ENCODE results near the gene TCF7L2.

The TCF7L2 gene

DNA sequence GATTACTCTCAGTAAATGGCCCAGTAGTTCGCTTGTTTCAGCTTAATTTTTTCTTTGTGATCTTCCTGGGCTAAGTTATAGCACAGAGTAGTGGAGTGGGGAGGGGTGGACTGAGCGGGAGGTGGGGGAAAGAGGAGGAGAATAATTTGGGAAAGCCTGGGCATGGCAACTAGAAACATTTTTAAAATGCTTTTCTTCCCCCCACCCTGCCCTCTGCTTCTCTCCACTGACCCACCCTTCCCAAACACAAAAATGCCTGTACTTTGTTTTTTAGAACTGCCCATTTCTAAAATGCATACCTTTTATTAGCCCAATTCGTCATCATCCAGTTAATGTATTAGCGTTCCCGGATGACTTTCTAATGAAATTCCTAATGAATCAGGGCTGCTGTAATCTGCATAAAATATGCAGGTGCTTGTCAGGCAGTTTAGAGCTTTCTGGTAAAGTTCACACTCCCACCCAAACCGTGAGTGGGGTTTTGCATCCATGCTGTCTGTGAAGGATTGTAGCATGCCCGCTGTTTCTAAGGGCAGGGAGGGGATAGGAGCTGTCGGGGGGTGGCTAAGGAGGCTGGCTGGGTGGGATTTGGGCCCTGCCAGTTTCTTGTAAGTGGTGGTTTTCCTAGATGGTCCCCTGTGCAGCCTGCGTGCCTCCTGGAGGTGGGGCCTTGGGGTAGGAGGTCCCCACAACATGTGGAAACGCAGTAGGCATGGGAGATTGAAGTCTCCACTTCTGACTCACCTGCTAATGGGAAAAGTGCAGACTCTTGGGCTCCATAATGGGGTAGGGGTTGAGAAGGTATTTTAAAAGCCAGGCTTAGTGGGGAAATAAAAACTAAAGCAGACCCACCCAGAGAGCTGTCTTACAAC, 190.3 kb downstream of the TCF7L2 start:
- TF ChIP-seq ARNTL (CRISPR knock-in tag; IDR thresholded peaks at IDR 0.05; ENCODE audit: borderline replicate concordance, low read depth) (no peak), ZFP3 (CRISPR knock-in tag; IDR thresholded peaks at IDR 0.05) (no peak), ZNF70 (CRISPR knock-in tag; IDR thresholded peaks at IDR 0.05) (no peak), RARB (CRISPR knock-in tag; IDR thresholded peaks at IDR 0.05) (no peak), ZNF565 (CRISPR knock-in tag; conservative IDR thresholded peaks at IDR 0.05; ENCODE audit: low read depth) (no peak), CSDC2 (CRISPR knock-in tag; IDR thresholded peaks at IDR 0.05) (no peak), ESRRG (CRISPR knock-in tag; IDR thresholded peaks at IDR 0.05) (no peak), TCF4 (CRISPR knock-in tag; IDR thresholded peaks at IDR 0.05; ENCODE audit: borderline replicate concordance) (no peak), OSR1 (CRISPR knock-in tag; IDR thresholded peaks at IDR 0.05) (no peak), TOX (CRISPR knock-in tag; IDR thresholded peaks at IDR 0.05; ENCODE audit: borderline replicate concordance) (no peak), SNAI2 (CRISPR knock-in tag; IDR thresholded peaks at IDR 0.05) (no peak)
- TF ChIP-seq, protein P1, sequence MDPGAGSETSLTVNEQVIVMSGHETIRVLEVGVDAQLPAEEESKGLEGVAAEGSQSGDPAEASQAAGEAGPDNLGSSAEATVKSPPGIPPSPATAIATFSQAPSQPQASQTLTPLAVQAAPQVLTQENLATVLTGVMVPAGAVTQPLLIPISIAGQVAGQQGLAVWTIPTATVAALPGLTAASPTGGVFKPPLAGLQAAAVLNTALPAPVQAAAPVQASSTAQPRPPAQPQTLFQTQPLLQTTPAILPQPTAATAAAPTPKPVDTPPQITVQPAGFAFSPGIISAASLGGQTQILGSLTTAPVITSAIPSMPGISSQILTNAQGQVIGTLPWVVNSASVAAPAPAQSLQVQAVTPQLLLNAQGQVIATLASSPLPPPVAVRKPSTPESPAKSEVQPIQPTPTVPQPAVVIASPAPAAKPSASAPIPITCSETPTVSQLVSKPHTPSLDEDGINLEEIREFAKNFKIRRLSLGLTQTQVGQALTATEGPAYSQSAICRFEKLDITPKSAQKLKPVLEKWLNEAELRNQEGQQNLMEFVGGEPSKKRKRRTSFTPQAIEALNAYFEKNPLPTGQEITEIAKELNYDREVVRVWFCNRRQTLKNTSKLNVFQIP (CRISPR knock-in tag; IDR thresholded peaks at IDR 0.05; ENCODE audit: borderline replicate concordance, low read depth): no peak
- TF ChIP-seq, protein P2, sequence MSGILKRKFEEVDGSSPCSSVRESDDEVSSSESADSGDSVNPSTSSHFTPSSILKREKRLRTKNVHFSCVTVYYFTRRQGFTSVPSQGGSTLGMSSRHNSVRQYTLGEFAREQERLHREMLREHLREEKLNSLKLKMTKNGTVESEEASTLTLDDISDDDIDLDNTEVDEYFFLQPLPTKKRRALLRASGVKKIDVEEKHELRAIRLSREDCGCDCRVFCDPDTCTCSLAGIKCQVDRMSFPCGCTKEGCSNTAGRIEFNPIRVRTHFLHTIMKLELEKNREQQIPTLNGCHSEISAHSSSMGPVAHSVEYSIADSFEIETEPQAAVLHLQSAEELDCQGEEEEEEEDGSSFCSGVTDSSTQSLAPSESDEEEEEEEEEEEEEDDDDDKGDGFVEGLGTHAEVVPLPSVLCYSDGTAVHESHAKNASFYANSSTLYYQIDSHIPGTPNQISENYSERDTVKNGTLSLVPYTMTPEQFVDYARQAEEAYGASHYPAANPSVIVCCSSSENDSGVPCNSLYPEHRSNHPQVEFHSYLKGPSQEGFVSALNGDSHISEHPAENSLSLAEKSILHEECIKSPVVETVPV (CRISPR knock-in tag; IDR thresholded peaks at IDR 0.05): no peak
- TF ChIP-seq, protein P3, sequence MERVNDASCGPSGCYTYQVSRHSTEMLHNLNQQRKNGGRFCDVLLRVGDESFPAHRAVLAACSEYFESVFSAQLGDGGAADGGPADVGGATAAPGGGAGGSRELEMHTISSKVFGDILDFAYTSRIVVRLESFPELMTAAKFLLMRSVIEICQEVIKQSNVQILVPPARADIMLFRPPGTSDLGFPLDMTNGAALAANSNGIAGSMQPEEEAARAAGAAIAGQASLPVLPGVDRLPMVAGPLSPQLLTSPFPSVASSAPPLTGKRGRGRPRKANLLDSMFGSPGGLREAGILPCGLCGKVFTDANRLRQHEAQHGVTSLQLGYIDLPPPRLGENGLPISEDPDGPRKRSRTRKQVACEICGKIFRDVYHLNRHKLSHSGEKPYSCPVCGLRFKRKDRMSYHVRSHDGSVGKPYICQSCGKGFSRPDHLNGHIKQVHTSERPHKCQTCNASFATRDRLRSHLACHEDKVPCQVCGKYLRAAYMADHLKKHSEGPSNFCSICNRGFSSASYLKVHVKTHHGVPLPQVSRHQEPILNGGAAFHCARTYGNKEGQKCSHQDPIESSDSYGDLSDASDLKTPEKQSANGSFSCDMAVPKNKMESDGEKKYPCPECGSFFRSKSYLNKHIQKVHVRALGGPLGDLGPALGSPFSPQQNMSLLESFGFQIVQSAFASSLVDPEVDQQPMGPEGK (CRISPR knock-in tag; IDR thresholded peaks at IDR 0.05; ENCODE audit: borderline replicate concordance): no peak
- TF ChIP-seq, protein P4, sequence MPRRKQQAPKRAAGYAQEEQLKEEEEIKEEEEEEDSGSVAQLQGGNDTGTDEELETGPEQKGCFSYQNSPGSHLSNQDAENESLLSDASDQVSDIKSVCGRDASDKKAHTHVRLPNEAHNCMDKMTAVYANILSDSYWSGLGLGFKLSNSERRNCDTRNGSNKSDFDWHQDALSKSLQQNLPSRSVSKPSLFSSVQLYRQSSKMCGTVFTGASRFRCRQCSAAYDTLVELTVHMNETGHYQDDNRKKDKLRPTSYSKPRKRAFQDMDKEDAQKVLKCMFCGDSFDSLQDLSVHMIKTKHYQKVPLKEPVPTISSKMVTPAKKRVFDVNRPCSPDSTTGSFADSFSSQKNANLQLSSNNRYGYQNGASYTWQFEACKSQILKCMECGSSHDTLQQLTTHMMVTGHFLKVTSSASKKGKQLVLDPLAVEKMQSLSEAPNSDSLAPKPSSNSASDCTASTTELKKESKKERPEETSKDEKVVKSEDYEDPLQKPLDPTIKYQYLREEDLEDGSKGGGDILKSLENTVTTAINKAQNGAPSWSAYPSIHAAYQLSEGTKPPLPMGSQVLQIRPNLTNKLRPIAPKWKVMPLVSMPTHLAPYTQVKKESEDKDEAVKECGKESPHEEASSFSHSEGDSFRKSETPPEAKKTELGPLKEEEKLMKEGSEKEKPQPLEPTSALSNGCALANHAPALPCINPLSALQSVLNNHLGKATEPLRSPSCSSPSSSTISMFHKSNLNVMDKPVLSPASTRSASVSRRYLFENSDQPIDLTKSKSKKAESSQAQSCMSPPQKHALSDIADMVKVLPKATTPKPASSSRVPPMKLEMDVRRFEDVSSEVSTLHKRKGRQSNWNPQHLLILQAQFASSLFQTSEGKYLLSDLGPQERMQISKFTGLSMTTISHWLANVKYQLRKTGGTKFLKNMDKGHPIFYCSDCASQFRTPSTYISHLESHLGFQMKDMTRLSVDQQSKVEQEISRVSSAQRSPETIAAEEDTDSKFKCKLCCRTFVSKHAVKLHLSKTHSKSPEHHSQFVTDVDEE (CRISPR knock-in tag; IDR thresholded peaks at IDR 0.05): no peak
- no peak for ATAC-seq

DNA sequence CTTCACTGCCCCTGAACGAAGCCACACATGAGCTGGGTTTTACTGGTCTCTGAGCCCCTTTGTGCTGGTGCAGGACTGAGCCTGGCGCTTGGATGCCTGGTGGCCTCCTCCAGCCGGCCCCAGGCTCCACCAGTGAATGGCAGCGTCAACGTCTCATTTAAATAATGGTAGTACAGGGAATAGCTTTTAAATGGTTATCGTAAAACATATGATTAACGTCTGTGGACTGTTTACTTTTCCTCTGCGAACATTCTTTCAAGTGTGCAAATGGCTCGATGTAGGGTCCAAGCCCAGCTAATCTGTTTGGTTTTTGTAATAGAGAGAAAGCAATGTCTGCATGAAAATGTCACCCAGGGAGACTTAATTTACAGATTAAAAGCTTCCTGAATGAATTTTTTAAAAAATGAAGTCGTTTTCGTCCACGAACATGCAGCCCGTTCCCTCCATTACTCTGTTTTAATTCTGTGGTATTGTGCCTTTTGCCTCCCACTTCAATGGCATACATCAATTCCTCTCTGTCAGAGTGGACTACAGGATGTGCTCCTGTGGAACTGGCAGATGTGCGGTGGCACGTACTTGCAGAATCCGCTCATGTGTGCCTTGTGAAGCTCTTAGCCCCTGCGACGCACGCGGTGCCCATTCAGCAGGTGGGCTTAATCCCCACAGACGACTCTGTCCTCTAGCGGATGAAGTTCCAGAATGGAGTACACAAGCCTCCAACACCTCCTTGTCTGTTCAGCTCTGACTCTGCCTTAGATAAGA, 192.7 kb downstream of the TCF7L2 start:
- no peak for ATAC-seq

DNA sequence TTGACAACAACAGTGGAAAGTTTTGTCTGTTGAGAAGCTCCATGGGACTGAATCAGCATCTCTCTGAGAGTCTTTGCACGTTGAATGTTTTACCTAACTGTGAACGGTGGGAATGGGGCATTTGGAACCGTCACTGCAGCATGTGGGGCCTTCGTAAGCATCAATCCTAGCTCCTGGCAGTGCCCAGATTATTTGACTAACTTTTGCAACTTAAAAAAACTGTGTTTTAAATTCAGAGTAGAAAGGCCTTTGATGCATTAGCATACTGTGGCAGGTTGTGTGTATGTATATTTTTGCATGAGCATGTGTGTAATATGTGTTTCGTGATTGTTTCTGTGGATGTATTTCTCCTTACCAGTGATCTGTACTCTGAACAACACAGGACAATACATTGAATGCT, 194.5 kb downstream of the TCF7L2 start:
- TF ChIP-seq SNAI2 (CRISPR knock-in tag; IDR thresholded peaks at IDR 0.05): no peak
- TF ChIP-seq, protein P4 (CRISPR knock-in tag; IDR thresholded peaks at IDR 0.05): no peak
- no peak for TF ChIP-seq ZNF70 (CRISPR knock-in tag; IDR thresholded peaks at IDR 0.05)
- no peak for TF ChIP-seq ISL1 (CRISPR knock-in tag; IDR thresholded peaks at IDR 0.05)
- TF ChIP-seq, protein P2 (CRISPR knock-in tag; IDR thresholded peaks at IDR 0.05): no peak
- no peak for ATAC-seq

More for the DNA sequence above, 192.7 kb downstream of the TCF7L2 start:
- TF ChIP-seq ISL1 (CRISPR knock-in tag; IDR thresholded peaks at IDR 0.05): 0 out of 2 replicates have a peak, but pooled peaks have one; percentile 10
- TF ChIP-seq, protein P3 (CRISPR knock-in tag; IDR thresholded peaks at IDR 0.05; ENCODE audit: borderline replicate concordance): no peak

All from SK-N-SH treated with all-trans-retinoic acid at 6 μM for 48 hours (cell line).